HG03354 (cell line): Measurements from ENCODE around the gene TMEM260.
"Not testable (repeated sequence)": the region's sequence is repeated elsewhere in the genome, so short reads cannot be mapped to it uniquely, and the experiment has no call there.

Source experiments
- ATAC-seq: cut with Tn5 transposase; IDR thresholded peaks from one replicate; pipeline ENCODE4 v1.9.1; 2021; ENCODE audit warnings: mild to moderate bottlenecking; ENCODE audit not compliant: unreplicated experiment, poor library complexity, severe bottlenecking

The TMEM260 gene

GRCh38 chr14:56661478-56661877 lies 81.9 kb downstream of the TMEM260 start:
- ATAC-seq: no peak

GRCh38 chr14:56664811-56665421 lies 85.3 kb downstream of the TMEM260 start:
- no peak for ATAC-seq

GRCh38 chr14:56666294-56666693 lies 86.7 kb downstream of the TMEM260 start:
- ATAC-seq: no peak

- no peak for ATAC-seq
Observed at GRCh38 chr14:56666716-56667115, 87.1 kb downstream of the TMEM260 start.

- ATAC-seq: not testable (repeated sequence)
Observed at GRCh38 chr14:56667290-56667689, 87.7 kb downstream of the TMEM260 start.

- ATAC-seq: no peak
Observed at GRCh38 chr14:56676042-56676441, 96.4 kb downstream of the TMEM260 start.

GRCh38 chr14:56678838-56679237 lies 99.2 kb downstream of the TMEM260 start:
- no peak for ATAC-seq

- no peak for ATAC-seq
Observed at GRCh38 chr14:56686416-56686815, 106.8 kb downstream of the TMEM260 start.

- ATAC-seq: no peak
Observed at GRCh38 chr14:56687123-56687522, 107.5 kb downstream of the TMEM260 start.

GRCh38 chr14:56694609-56695008 lies 115.0 kb downstream of the TMEM260 start:
- ATAC-seq: no peak

- ATAC-seq: not testable (repeated sequence)
Observed at GRCh38 chr14:56695216-56695615, 115.6 kb downstream of the TMEM260 start.
